SK-N-SH treated with all-trans-retinoic acid at 6 μM for 48 hours (cell line): ENCODE measurements around the gene MSS51.

Source experiments
- ARNTL ChIP-seq: fragments of 450-650 bp; formaldehyde crosslinking; IDR thresholded peaks from 2 replicates; pipeline ENCODE4 v1.5.0; 2020; ENCODE audit warnings: low read depth, mild to moderate bottlenecking, moderate library complexity, borderline replicate concordance
- CSDC2 ChIP-seq: fragments of 250-450 bp; sonication (Bioruptor Pico); IDR thresholded peaks from 2 replicates; pipeline ENCODE4 v1.5.0; 2020; ENCODE audit warnings: mild to moderate bottlenecking, moderate library complexity
- ESRRG ChIP-seq: fragments of 250-450 bp; sonication (Bioruptor Pico); IDR thresholded peaks from 2 replicates; pipeline ENCODE4 v1.6.1; 2021; ENCODE audit warnings: mild to moderate bottlenecking
- OSR1 ChIP-seq: fragments of 250-450 bp; sonication (Bioruptor Pico); IDR thresholded peaks from 2 replicates; pipeline ENCODE4 v1.8.0; 2022; ENCODE audit warnings: moderate library complexity, mild to moderate bottlenecking, inconsistent platforms
- PPARA ChIP-seq: fragments of 250-450 bp; sonication (Bioruptor Pico); IDR thresholded peaks from 2 replicates; pipeline ENCODE4 v1.5.0; 2020; ENCODE audit warnings: mild to moderate bottlenecking, borderline replicate concordance
- RARB ChIP-seq: fragments of 250-450 bp; sonication (Bioruptor Pico); IDR thresholded peaks from 2 replicates; pipeline ENCODE4 v1.8.0; 2021; ENCODE audit warnings: mild to moderate bottlenecking, moderate library complexity
- TCF4 ChIP-seq: fragments of 250-450 bp; sonication (Bioruptor Pico); IDR thresholded peaks from 2 replicates; pipeline ENCODE4 v1.8.0; 2021; ENCODE audit warnings: mild to moderate bottlenecking, moderate library complexity, borderline replicate concordance
- ZC3H10 ChIP-seq: fragments of 250-450 bp; sonication (Bioruptor Pico); IDR thresholded peaks from 2 replicates; pipeline ENCODE4 v1.5.1; 2021; ENCODE audit warnings: mild to moderate bottlenecking, moderate library complexity
- ZFP30 ChIP-seq: fragments of 450-650 bp; formaldehyde crosslinking; IDR thresholded peaks from 2 replicates; pipeline ENCODE4 v1.5.0; 2022; ENCODE audit warnings: mild to moderate bottlenecking, moderate library complexity
- ZNF565 ChIP-seq: fragments of 450-650 bp; formaldehyde crosslinking; conservative IDR thresholded peaks from 2 replicates; pipeline ENCODE4 v1.5.0; 2020; ENCODE audit warnings: low read depth, mild to moderate bottlenecking, moderate library complexity
- ZNF8 ChIP-seq: fragments of 450-650 bp; formaldehyde crosslinking; IDR thresholded peaks from 2 replicates; pipeline ENCODE4 v1.5.0; 2020; ENCODE audit warnings: mild to moderate bottlenecking, moderate library complexity
- TF ChIP-seq, protein P1 (sequence below): fragments of 250-450 bp; sonication (Bioruptor Pico); IDR thresholded peaks from 2 replicates; pipeline ENCODE4 v1.8.0; 2020; ENCODE audit warnings: mild to moderate bottlenecking, moderate library complexity, borderline replicate concordance
- TF ChIP-seq, protein P2 (sequence below): fragments of 250-450 bp; sonication (Bioruptor Pico); IDR thresholded peaks from 2 replicates; pipeline ENCODE4 v1.5.1; 2021; ENCODE audit warnings: mild to moderate bottlenecking, moderate library complexity
- TF ChIP-seq, protein P3 (sequence below): fragments of 250-450 bp; sonication (Bioruptor Pico); IDR thresholded peaks from 2 replicates; pipeline ENCODE4 v1.5.1; 2020; ENCODE audit warnings: low read depth, mild to moderate bottlenecking, moderate library complexity

GRCh38 chr10:73449113-73449512 is 15.8 kb upstream of the MSS51 start:
- TF ChIP-seq, protein P1, sequence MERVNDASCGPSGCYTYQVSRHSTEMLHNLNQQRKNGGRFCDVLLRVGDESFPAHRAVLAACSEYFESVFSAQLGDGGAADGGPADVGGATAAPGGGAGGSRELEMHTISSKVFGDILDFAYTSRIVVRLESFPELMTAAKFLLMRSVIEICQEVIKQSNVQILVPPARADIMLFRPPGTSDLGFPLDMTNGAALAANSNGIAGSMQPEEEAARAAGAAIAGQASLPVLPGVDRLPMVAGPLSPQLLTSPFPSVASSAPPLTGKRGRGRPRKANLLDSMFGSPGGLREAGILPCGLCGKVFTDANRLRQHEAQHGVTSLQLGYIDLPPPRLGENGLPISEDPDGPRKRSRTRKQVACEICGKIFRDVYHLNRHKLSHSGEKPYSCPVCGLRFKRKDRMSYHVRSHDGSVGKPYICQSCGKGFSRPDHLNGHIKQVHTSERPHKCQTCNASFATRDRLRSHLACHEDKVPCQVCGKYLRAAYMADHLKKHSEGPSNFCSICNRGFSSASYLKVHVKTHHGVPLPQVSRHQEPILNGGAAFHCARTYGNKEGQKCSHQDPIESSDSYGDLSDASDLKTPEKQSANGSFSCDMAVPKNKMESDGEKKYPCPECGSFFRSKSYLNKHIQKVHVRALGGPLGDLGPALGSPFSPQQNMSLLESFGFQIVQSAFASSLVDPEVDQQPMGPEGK: no peak
- TF ChIP-seq ZNF8 (CRISPR knock-in tag) (no peak), ZC3H10 (CRISPR knock-in tag) (no peak), TCF4 (CRISPR knock-in tag) (no peak), ARNTL (CRISPR knock-in tag) (no peak), ZFP30 (no peak), PPARA (no peak), OSR1 (CRISPR knock-in tag) (no peak), RARB (CRISPR knock-in tag) (no peak), ESRRG (CRISPR knock-in tag) (no peak), ZNF565 (no peak), CSDC2 (CRISPR knock-in tag) (no peak)
- TF ChIP-seq, protein P2, sequence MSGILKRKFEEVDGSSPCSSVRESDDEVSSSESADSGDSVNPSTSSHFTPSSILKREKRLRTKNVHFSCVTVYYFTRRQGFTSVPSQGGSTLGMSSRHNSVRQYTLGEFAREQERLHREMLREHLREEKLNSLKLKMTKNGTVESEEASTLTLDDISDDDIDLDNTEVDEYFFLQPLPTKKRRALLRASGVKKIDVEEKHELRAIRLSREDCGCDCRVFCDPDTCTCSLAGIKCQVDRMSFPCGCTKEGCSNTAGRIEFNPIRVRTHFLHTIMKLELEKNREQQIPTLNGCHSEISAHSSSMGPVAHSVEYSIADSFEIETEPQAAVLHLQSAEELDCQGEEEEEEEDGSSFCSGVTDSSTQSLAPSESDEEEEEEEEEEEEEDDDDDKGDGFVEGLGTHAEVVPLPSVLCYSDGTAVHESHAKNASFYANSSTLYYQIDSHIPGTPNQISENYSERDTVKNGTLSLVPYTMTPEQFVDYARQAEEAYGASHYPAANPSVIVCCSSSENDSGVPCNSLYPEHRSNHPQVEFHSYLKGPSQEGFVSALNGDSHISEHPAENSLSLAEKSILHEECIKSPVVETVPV (CRISPR knock-in tag): no peak
- TF ChIP-seq, protein P3, sequence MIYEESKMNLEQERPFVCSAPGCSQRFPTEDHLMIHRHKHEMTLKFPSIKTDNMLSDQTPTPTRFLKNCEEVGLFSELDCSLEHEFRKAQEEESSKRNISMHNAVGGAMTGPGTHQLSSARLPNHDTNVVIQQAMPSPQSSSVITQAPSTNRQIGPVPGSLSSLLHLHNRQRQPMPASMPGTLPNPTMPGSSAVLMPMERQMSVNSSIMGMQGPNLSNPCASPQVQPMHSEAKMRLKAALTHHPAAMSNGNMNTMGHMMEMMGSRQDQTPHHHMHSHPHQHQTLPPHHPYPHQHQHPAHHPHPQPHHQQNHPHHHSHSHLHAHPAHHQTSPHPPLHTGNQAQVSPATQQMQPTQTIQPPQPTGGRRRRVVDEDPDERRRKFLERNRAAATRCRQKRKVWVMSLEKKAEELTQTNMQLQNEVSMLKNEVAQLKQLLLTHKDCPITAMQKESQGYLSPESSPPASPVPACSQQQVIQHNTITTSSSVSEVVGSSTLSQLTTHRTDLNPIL (CRISPR knock-in tag): no peak
